OCI-LY1 (cell line): ENCODE results near the gene C11orf21.

Experiments used
- CTCF ChIP-seq: fragments of 200-600 bp; sonication (generic), shearing (Covaris generic); IDR thresholded peaks from 2 replicates; pipeline ENCODE4 v1.5.1; 2017; ENCODE audit warnings: mild to moderate bottlenecking, antibody characterized with exemption, low read length, moderate library complexity, mixed read lengths
- EZH2 ChIP-seq: fragments of 200-600 bp; sonication (generic), shearing (Covaris generic); IDR thresholded peaks from 2 replicates; pipeline ENCODE4 v1.8.0; 2017; ENCODE audit warnings: borderline replicate concordance, mixed run types, mild to moderate bottlenecking, antibody characterized with exemption, low read length, moderate library complexity, mixed read lengths

DNA sequence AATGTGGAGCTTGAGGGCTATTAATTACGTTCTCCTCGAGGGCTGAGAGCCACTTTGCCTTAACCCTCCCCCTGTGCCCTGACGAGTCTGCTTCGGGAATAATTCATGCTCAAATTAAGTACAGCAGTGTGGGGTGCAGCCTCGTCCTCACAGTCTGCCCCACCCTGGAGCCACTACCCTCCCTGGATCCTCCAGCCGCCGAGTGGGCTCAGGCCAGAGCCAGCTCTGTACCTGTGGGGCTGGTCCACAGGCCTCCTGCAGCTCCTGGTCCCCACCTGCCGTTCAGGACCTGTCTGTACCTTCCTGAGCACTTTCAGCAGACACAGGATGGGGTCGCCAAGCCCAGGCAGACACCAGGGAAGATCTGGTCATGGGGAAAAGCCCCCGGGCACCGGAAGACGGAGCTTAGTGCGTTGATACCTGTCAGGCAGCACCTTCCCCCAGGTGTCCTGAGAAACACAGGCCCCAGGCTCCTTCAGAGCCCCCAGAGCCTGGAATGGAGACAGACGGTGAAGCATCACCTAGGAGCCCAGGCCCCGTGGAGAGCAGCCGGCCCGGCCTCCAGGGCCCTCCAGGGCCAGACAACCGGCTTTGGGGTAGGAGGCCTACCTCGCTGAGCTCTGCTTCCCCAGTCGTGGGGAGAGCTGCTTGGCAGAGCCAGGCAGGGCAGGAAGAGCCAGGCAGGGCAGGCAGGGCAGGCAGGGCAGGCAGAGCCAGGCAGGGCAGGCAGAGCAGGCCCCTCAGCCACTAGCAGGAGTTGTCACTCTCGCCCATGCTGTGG, 9.8 kb upstream of the C11orf21 start:
- no peak for TF ChIP-seq CTCF
- no peak for TF ChIP-seq EZH2
